Measurements from ENCODE around the gene SUPT6H. TPM values are rescaled to one million over a fixed set of nuclear protein-coding genes. Genes with fewer than 3 reads are reported as not detected.
A peak's percentile ranks its signal among the peaks of the same experiment; 100 is the strongest.
"Not testable (repeated sequence)": the region's sequence is repeated elsewhere in the genome, so short reads cannot be mapped to it uniquely, and the experiment has no call there.

Gene SUPT6H
- total RNA-seq, 2 donors from 2014 or later: 54.4 to 57.6 TPM

DNA sequence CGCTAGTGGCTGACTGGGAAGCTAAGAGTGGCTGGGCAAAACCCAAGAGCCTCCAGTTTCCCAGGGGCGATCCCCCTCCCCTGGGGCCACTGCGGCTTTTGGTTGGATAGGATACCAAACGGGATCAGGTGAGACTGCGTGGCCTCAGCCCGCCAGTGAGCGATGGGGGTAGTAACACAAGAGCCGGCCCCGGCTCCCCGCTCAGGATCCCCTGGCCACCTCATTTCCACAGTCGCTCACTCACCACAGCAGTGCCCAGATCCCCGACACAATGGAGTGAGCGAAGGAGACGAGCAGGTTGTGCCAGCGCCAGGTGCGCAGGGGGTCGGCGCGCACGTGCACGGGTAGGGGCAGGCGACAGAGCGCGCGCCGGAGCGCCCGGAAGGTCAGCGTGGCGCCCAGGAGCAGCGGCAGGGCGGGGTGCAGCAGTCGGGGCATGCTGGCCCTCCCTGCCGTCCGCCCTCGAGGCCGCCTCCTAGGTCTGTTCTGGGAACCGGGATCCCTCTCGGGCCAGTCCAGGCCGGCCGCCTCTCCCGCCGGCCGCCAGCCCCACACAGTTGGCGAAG, 63.7 kb downstream of the SUPT6H start:
- intact Hi-C loops (cut with DNase I): loop anchor here (5.0 kb wide), 2 partner anchors 182 to 222 kb away; no protein-coding TSS in a partner anchor
- peak; percentile 91 for DNase-seq (ENCODE audit: low spot score)

- DNase-seq (ENCODE audit: low spot score): peak; percentile 91
- intact Hi-C loops (cut with DNase I): loop anchor here (5.0 kb wide), 2 partner anchors 181 to 221 kb away; no protein-coding TSS in a partner anchor
These were observed 64.2 kb downstream of the SUPT6H start, which contains the start of gene TLCD1 for GRCh38 chr17:28726226-28726626. TSS of gene TLCD1 (minus strand) at chr17:28726233. CDS start at chr17:28726097, 136 bp downstream.

DNA sequence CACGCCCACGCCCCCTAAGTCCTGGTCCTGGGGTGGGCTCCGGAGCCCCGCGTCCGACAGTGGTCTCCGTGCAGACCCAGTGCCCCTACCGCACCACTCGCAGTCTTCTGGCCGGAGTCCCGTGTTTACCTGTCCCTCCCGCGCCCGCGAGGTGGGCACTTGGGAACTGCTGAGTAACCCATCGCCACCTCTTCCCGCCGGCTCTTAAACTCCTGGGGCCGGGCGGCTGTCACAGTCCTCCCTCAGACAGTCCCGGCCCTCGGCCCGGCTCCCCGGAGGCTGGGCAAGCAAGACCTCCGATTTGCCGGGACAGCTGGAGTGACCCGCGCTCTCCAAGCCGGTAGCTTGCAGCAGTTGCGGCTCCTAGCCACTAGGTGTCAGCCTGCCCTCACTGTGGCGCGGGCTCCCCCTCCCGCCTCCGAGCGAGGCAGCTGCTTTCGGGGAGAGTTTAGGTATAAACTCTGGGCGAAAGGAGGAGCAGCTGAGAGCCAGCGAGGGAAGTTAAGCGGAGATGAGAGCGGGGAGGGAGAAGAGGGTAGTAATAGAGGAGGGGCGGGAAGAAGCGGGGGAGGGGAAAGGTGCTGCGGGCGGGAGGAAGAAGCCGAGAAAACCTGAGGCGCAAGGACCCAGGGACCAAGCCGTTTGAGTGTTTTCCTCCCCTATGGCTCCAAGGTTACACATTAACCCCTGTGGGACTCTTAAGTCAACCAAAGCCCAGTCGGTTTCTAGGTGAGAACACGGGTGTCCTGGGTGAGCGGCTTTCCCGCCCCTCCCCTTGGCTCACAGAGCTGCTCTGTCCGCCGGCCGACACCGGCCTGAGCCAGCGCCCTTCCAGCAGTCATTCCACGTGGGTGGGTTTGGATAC, 64.9 kb downstream of the SUPT6H start:
- intact Hi-C loops (cut with DNase I): loop anchor here (5.0 kb wide), 2 partner anchors 180 to 220 kb away; no protein-coding TSS in a partner anchor
- peak; percentile 98 for DNase-seq (ENCODE audit: low spot score)

GRCh38 chr17:28728364-28729200, 66.6 kb downstream of the SUPT6H start, which contains the start of gene NEK8:
TSS of gene NEK8 (plus strand) at chr17:28728788. CDS start at chr17:28728814, 26 bp downstream.
- peak; percentile 99 for DNase-seq (ENCODE audit: low spot score)
- intact Hi-C loops (cut with DNase I): loop anchor here (5.0 kb wide), 2 partner anchors 179 to 219 kb away; no protein-coding TSS in a partner anchor

DNA sequence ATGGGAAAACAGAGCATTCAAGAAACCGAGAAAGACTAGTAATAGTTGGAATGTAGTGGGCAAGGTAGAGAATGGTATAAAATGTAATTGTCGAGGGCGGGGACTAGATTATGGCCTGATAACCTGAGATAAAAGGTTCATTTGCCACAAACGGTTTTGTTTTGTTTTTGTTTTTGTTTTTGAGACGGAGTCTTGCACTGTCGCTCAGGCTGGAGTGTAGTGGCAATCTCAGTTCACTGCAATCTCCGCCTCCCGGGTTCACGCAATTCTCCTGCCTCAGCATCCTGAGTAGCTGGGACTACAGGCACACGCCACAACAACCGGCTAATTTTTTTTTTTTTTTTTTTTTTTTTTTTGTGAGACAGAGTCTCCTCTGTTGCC, 67.9 kb downstream of the SUPT6H start:
- no peak for DNase-seq (ENCODE audit: low spot score)
- intact Hi-C loops (cut with DNase I): loop anchor here (2.0 to 5.0 kb wide), 3 partner anchors 15 to 217 kb away; partner anchors contain the start of gene TRAF4 (in 1 of the 2)

DNA sequence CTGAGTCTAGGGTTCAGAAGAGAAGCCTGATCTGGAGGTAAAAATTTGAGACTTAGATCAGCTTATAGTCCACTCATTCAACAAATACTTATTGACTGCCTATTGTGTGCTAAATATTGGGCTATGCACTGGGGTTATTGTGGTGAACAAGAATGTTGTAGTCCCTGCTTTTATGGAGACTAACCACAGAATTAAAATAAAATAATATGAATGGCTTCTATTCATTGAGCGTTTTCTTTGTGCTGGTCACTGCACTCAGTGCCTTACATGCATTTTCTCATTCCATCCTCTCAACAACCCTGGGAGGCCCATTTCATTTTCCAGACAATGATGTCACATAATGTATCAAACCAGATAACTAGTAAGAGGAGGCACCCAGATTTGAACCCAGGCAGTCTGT, 71.3 kb downstream of the SUPT6H start:
- no peak for DNase-seq (ENCODE audit: low spot score)
- intact Hi-C loops (cut with DNase I): no loop called here

- intact Hi-C loops (cut with DNase I): no loop called here
- DNase-seq (ENCODE audit: low spot score): no peak
These were observed 72.8 kb downstream of the SUPT6H start for GRCh38 chr17:28734712-28735241.

DNA sequence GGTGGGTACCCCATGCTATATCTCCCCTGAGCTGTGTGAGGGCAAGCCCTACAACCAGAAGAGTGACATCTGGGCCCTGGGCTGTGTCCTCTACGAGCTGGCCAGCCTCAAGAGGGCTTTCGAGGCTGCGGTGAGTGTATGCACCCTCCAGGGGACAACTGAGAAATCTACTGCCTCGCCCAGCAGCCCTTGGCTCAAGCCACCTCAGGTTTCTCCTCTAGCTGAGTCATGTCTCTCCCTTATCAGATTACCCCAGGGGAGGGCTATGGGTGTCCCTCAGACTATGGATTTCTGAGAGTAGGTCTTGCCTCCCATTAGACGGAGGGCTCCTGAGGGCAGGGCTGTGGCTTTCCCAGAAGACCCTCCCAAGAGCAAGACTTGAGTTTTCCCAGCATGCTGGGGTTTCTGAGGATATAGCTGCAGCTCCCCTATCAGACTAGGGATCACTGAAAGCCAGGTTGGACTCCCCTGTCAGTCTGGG, 73.3 kb downstream of the SUPT6H start:
- DNase-seq (ENCODE audit: low spot score): no peak
- intact Hi-C loops (cut with DNase I): no loop called here

DNA sequence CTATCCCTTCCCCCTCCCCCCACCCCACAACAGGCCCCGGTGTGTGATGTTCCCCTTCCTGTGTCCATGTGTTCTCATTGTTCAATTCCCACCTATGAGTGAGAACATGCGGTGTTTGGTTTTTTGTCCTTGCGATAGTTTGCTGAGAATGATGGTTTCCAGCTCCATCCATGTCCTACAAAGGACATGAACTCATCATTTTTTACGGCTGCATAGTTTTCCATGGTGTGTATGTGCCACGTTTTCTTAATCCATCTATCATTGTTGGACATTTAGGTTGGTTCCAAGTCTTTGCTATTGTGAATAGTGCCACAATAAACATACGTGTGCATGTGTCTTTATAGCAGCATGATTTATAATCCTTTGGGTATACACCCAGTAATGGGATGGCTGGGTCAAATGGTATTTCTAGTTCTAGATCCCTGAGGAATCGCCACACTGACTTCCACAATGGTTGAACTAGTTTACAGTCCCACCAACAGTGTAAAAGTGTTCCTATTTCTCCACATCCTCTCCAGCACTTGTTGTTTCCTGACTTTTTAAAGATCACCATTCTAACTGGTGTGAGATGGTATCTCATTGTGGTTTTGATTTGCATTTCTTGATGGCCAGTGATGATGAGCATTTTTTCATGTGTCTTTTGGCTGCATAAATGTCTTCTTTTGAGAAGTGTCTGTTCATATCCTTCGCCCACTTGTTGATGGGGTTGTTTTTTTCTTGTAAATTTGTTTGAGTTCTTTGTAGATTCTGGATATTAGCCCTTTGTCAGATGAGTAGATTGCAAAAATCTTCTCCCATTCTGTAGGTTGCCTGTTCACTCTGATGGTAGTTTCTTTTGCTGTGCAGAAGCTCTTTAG, 74.1 kb downstream of the SUPT6H start:
- intact Hi-C loops (cut with DNase I); DNase-seq (ENCODE audit: low spot score): not testable (repeated sequence)

DNA sequence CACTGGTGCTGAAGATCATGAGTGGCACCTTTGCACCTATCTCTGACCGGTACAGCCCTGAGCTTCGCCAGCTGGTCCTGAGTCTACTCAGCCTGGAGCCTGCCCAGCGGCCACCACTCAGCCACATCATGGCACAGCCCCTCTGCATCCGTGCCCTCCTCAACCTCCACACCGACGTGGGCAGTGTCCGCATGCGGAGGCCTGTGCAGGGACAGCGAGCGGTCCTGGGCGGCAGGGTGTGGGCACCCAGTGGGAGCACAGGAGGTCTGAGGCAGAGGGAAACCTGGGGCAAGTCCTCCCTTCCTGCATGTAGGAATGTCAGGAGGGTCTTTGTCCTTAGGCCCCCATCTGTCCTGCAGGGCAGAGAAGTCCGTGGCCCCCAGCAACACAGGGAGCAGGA, 75.3 kb downstream of the SUPT6H start:
- DNase-seq (ENCODE audit: low spot score): no peak
- intact Hi-C loops (cut with DNase I): no loop called here

DNA sequence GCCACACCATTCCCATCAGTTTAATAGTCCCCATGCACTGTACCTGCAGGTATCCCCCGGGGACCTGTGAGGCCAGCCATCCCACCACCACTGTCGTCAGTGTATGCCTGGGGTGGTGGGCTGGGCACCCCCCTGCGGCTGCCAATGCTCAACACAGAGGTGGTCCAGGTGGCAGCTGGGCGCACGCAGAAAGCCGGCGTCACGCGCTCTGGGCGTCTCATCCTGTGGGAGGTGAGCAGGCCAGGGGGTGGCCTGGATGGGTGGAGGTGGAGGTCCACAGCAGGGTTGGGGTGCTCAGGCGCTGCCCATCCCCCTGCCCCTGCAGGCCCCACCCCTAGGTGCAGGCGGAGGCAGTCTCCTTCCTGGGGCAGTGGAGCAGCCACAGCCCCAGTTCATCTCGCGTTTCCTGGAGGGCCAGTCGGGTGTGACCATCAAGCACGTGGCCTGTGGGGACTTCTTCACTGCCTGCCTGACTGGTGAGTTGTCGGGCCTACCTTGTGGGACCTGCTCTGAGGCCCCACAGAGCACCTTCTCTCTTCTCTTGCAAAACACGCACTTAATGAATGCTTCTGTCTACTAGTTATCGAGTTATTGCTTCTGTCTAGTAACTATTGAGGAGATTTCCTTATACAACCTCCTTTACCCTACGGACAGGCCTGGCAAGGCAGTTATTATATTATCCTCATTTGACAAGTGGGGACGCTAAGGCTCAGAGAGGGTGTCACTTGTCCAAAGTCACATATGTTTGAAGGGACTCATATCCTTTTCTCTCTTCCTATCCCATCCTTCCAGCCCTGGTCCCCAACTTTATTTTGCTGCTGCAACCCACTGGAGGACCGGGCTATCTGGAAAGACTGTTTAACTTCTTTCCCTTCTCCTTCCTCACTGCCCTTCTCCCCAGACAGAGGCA, 76.0 kb downstream of the SUPT6H start:
- no peak for DNase-seq (ENCODE audit: low spot score)
- intact Hi-C loops (cut with DNase I): no loop called here

GRCh38 chr17:28738680-28739384, 76.8 kb downstream of the SUPT6H start:
- no peak for DNase-seq (ENCODE audit: low spot score)
- intact Hi-C loops (cut with DNase I): no loop called here

DNA sequence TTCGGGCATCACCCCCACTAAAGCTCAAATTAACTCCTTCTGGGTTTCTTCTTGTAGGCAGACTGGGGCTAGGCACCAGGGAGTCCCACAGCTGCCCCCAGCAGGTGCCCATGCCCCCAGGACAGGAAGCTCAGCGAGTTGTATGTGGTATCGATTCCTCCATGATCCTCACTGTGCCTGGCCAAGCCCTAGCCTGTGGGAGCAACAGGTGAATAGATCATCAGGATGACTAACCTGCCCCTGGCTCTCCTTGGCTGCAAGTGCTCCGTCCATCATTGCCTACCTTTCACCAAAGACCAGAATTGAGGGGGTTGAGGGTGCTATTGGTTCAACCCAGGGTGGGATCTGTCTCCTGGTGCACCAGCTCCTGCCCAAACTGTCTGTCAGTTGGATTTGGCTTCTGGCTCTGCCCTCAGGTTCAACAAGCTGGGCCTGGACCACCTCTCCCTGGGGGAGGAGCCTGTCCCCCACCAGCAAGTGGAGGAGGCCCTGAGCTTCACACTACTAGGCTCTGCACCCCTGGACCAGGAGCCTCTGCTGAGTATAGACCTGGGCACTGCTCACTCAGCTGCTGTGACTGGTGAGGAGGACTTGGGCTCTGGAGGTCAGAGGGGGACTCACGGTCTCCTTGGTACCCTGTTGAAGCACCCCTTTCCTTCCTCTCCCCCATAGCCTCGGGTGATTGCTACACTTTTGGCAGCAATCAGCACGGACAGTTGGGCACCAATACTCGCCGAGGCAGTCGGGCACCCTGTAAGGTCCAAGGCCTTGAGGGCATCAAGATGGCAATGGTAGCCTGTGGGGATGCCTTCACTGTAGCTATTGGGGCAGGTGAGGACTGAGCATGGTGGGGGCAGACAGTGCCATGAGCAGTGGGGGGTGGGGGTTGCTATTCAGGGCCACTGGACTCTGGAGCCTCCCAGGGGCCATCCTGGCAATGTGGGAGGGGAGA, 78.7 kb downstream of the SUPT6H start:
- DNase-seq (ENCODE audit: low spot score): no peak
- intact Hi-C loops (cut with DNase I): no loop called here

GRCh38 chr17:28741358-28742349, 79.6 kb downstream of the SUPT6H start:
- intact Hi-C loops (cut with DNase I): no loop called here
- DNase-seq (ENCODE audit: low spot score): peak; percentile 78
